Testis (tissue), 3 donors: ENCODE data around the gene DUSP7. TPM values are rescaled to one million over a fixed set of nuclear protein-coding genes. Genes with fewer than 3 reads are reported as not detected.

ENCODE experiments used
- DNase-seq: peaks from one replicate; pipeline ENCODE4 v3.0.0-alpha.2; 2019
- H3K27ac ChIP-seq, 2 donors: fragments of 200-600 bp; sonication (generic); one replicate each; pipeline ENCODE4 v1.5.1; 2019
- H3K27me3 ChIP-seq: fragments of 200-600 bp; sonication (generic); one replicate; pipeline ENCODE4 v1.5.1; 2019
- H3K36me3 ChIP-seq: fragments of 200-600 bp; sonication (generic); one replicate; pipeline ENCODE4 v1.5.1; 2017; ENCODE audit warnings: low read depth; ENCODE audit errors: missing control alignments
- H3K4me1 ChIP-seq: fragments of 200-600 bp; sonication (generic); one replicate; pipeline ENCODE4 v1.5.1; 2019
- H3K4me3 ChIP-seq, 2 donors: fragments of 200-600 bp; sonication (generic); one replicate each; pipeline ENCODE4 v1.5.1; 2017 to 2019
- H3K9me3 ChIP-seq: fragments of 200-600 bp; sonication (generic); one replicate; pipeline ENCODE4 v1.5.1; 2017
- CTCF ChIP-seq, 3 experiments: fragments of 450-650 bp in 2 of 3; fragments of 200-600 bp in 1 of 3; sonication (generic) in 1 of 3; IDR thresholded peaks; one replicate each; pipeline ENCODE4 v1.5.1; 2016 to 2019; ENCODE audit warnings: antibody characterized with exemption in 3 of 3, mild to moderate bottlenecking in 2 of 3, moderate library complexity in 1 of 3
- POLR2A ChIP-seq: fragments of 450-650 bp; IDR thresholded peaks from one replicate; pipeline ENCODE4 v1.6.1; 2017; ENCODE audit warnings: antibody characterized with exemption, mild to moderate bottlenecking, moderate library complexity
- WGBS, 2 donors: methylation state at CpG; one replicate each; pipeline ENCODE4 v1.1.5; 2018; 5-methylcytosine and 5-hydroxymethylcytosine counted together
- intact Hi-C: fragments of 100-400 bp; cut with DNase I; formaldehyde crosslinking; loops from one replicate; pipeline ENCODE4 v1.15.1; 2023; ENCODE audit warnings: low total_unique reads
- polyA plus RNA-seq: library from polyadenylated mRNA; stranded (reverse); fragments of 350-450 nt; fragmentation: Illumina TruSeq; extraction: RNeasy Lipid Tissue Mini Kit (QIAGEN cat#74804); gene quantifications from one replicate; pipeline ENCODE4 v1.2.3, GENCODE V29; 2014; ENCODE audit warnings: low read depth, low replicate concordance; ENCODE audit not compliant: insufficient read depth
- total RNA-seq, 2 donors: library from RNA; depleted of rRNA; stranded (reverse); fragments of >200 nt; gene quantifications; one replicate each; pipeline ENCODE4 v1.2.3, GENCODE V29; 2016

DUSP7 gene
- total and polyA plus RNA-seq, 3 donors from 2014 or later: 25.1 to 48.8 (median 40.6) TPM

GRCh38 chr3:52086976-52087663, 30.7 kb upstream of the DUSP7 start:
- H3K27ac ChIP-seq: no peak overlapping the region
- no peaks in the 10 kb centered on the region for H3K9me3 ChIP-seq
- no peaks in the 10 kb centered on the region for H3K27me3 ChIP-seq
- intact Hi-C loops: no loop called here
- H3K4me1 ChIP-seq: peaks cover 38% of the 10 kb centered on the region
- WGBS, 2 donors: 82 to 87% methylated on average over 7 to 8 of the region's 8 CpGs
- DNase-seq: no peak
- H3K4me3 ChIP-seq: no peak overlapping the region
- no peaks in the 10 kb centered on the region for H3K36me3 ChIP-seq
- no peak for TF ChIP-seq CTCF (IDR thresholded peaks at IDR 0.05)
- TF ChIP-seq POLR2A: no peak

GRCh38 chr3:52086461-52086860, 30.1 kb upstream of the DUSP7 start:
- Histone ChIP-seq H3K27me3 (no peaks in the 10 kb centered on the region), H3K27ac (no peak overlapping the region), H3K36me3 (no peaks in the 10 kb centered on the region), H3K9me3 (no peaks in the 10 kb centered on the region), H3K4me3 (no peak overlapping the region), H3K4me1 (peaks cover 38% of the 10 kb centered on the region)
- WGBS, 2 donors: 95 to 96% methylated on average over 4 to 6 of the region's 6 CpGs
- no peak for DNase-seq
- TF ChIP-seq POLR2A (no peak), CTCF (IDR thresholded peaks at IDR 0.05) (no peak)
- intact Hi-C loops: no loop called here

- Histone ChIP-seq H3K9me3 (no peaks in the 10 kb centered on the region), H3K27ac (no peak overlapping the region), H3K4me3 (no peak overlapping the region), H3K4me1 (peaks cover 33% of the 10 kb centered on the region), H3K36me3 (no peaks in the 10 kb centered on the region), H3K27me3 (no peaks in the 10 kb centered on the region)
- WGBS, 2 donors: 87 to 94% methylated on average over 3 to 10 of the region's 10 CpGs
- intact Hi-C loops: no loop called here
- no peak for DNase-seq
- TF ChIP-seq CTCF (IDR thresholded peaks at IDR 0.05) (no peak), POLR2A (no peak)
Observed at GRCh38 chr3:52085681-52086282, 29.4 kb upstream of the DUSP7 start.

GRCh38 chr3:52084954-52085680, 28.7 kb upstream of the DUSP7 start:
- no peak for DNase-seq
- no peak for TF ChIP-seq POLR2A
- TF ChIP-seq CTCF (IDR thresholded peaks at IDR 0.05): no peak
- Histone ChIP-seq H3K36me3 (no peaks in the 10 kb centered on the region), H3K9me3 (no peaks in the 10 kb centered on the region), H3K4me1 (peaks cover 26% of the 10 kb centered on the region), H3K27ac (no peak overlapping the region), H3K4me3 (no peak overlapping the region), H3K27me3 (no peaks in the 10 kb centered on the region)
- intact Hi-C loops: no loop called here
- WGBS, 2 donors: 96 to 97% methylated on average over 12 to 13 of the region's 13 CpGs
